Upper lobe of right lung (tissue), 1 donor: ENCODE measurements around the gene TBCD. TPM values are rescaled to one million over a fixed set of nuclear protein-coding genes. Genes with fewer than 3 reads are reported as not detected.

Experiments
- ATAC-seq: fragments of 200-7000 bp; cut with Tn5 transposase; one replicate; pipeline ENCODE4 v1.9.1; 2020; ENCODE audit warnings: mild to moderate bottlenecking, moderate library complexity
- DNase-seq: peaks from one replicate; pipeline ENCODE4 v3.0.0-alpha.2; 2020
- H3K27ac ChIP-seq: fragments of 200-600 bp; one replicate; pipeline ENCODE4 v1.8.0; 2022
- H3K27me3 ChIP-seq: fragments of 200-600 bp; one replicate; pipeline ENCODE4 v1.8.0; 2022; ENCODE audit warnings: mild to moderate bottlenecking
- H3K36me3 ChIP-seq: fragments of 200-600 bp; one replicate; pipeline ENCODE4 v1.8.0; 2022
- H3K4me1 ChIP-seq: fragments of 200-600 bp; one replicate; pipeline ENCODE4 v1.8.0; 2022
- H3K4me3 ChIP-seq: fragments of 200-600 bp; one replicate; pipeline ENCODE4 v1.8.0; 2022; ENCODE audit warnings: mild to moderate bottlenecking
- H3K9me3 ChIP-seq: fragments of 200-600 bp; one replicate; pipeline ENCODE4 v1.8.0; 2022
- CTCF ChIP-seq: fragments of 200-600 bp; IDR thresholded peaks from one replicate; pipeline ENCODE4 v1.8.0; 2022; ENCODE audit warnings: antibody characterized with exemption
- intact Hi-C: fragments of 100-400 bp; cut with DNase I; formaldehyde crosslinking; loops from one replicate; pipeline ENCODE4 v1.11.0; 2022
- total RNA-seq: library from RNA; stranded (reverse); fragmentation: NEBNext Ultra II Directional; extraction: Animal tissue kit (Norgen Biotek cat#: 25700); gene quantifications from one replicate; pipeline ENCODE4 v1.2.1, GENCODE V29; 2021
- donor health status: DM: no; HTN: yes; CAD: no; lungs with severe emphysema.

The TBCD gene
- total RNA-seq, 1 donor from 2014 or later: 84.5 TPM

DNA sequence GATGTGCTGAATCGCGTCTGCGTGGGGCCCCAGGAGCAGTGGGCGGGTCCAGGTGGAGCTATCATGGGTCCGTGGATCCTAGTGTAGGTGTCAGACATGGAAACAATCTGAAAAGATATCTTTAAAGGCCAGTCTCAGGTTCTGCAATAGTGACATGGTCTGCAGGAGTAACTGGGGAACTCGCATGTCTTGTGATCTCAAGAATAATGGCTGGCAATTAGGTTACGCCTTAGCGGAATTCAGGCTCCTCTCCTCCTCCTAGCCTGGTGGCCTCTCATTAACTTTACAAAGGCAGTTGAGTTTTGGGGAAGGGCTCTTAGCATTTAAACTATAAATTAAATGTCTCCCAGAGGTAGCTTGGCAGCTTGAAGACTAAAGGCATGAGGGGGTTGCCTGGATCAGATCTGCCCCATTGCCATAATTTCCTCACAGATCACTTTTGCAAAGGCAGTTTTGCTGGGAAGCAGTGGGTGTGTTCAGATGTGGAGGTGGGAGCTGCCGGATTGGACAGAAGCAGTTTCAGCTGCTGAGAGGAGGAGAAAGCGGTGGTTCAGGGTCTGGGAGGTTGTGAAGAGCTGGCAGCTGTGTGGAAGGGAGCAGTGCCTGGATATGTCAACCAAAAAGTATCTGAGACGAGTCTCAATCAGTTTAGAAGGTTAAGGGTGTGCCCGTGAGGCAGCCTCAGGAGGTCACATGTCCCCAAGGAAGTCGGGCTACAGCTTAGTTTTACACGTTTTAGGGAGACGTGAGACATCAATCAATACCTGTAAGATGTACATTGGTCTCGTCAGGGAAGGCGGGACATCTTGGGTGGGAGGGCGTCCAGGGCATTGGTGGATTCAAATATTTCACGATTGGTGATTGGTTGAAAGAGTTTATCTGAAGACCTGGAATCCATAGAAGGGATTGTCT is 2.7 kb downstream of the TBCD start:
- Histone ChIP-seq H3K4me3 (no peak overlapping the region), H3K27ac (no peak overlapping the region), H3K36me3 (no peaks in the 10 kb centered on the region), H3K27me3 (no peaks in the 10 kb centered on the region), H3K4me1 (peaks cover 6% of the 10 kb centered on the region), H3K9me3 (no peaks in the 10 kb centered on the region)
- DNase-seq: no peak
- TF ChIP-seq CTCF: no peak
- no peak for ATAC-seq
- intact Hi-C loops: no loop called here

GRCh38 chr17:82756166-82756565 is 4.3 kb downstream of the TBCD start:
- no peaks in the 10 kb centered on the region for H3K9me3 ChIP-seq
- H3K4me3 ChIP-seq: no peak overlapping the region
- peaks cover 6% of the 10 kb centered on the region for H3K4me1 ChIP-seq
- no peaks in the 10 kb centered on the region for H3K27me3 ChIP-seq
- ATAC-seq: no peak
- intact Hi-C loops: no loop called here
- DNase-seq: no peak
- H3K36me3 ChIP-seq: peaks cover 7% of the 10 kb centered on the region
- H3K27ac ChIP-seq: no peak overlapping the region
- no peak for TF ChIP-seq CTCF

DNA sequence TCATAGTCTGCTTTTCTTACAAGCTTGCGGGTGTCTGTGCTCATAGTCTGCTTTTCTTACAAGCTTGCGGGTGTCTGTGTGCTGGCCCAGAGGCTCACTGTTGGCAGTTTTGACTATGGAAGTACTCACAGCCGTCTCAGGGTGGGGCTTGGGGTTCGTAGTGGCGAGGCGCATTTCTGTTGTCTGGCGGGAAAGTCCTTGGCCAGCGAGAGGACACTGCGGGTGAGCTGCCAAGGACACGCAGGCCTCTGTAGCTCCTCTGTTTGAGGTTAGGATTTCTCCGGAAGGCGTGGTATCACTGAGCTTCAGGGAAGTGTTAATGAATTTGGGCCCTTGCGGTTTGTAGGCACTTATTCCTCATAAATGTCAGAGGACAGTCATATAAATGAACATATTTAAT is 13.5 kb downstream of the TBCD start:
- no peaks in the 10 kb centered on the region for H3K4me1 ChIP-seq
- intact Hi-C loops: no loop called here
- no peak for TF ChIP-seq CTCF
- H3K9me3 ChIP-seq: no peaks in the 10 kb centered on the region
- no peak for ATAC-seq
- H3K36me3 ChIP-seq: peaks cover 39% of the 10 kb centered on the region
- H3K4me3 ChIP-seq: no peak overlapping the region
- H3K27me3 ChIP-seq: no peaks in the 10 kb centered on the region
- DNase-seq: no peak
- no peak overlapping the region for H3K27ac ChIP-seq

- intact Hi-C loops: no loop called here
- DNase-seq (no peak), ATAC-seq (peak; percentile 85)
- peak; percentile 58 for TF ChIP-seq CTCF
- Histone ChIP-seq H3K36me3 (peaks cover 32% of the 10 kb centered on the region), H3K4me3 (no peak overlapping the region), H3K9me3 (no peaks in the 10 kb centered on the region), H3K27ac (no peak overlapping the region), H3K4me1 (no peaks in the 10 kb centered on the region), H3K27me3 (no peaks in the 10 kb centered on the region)
Observed at GRCh38 chr17:82767041-82767754, 15.3 kb downstream of the TBCD start.

- intact Hi-C loops: no loop called here
- Histone ChIP-seq H3K4me3 (no peak overlapping the region), H3K4me1 (no peaks in the 10 kb centered on the region), H3K27me3 (no peaks in the 10 kb centered on the region), H3K36me3 (peaks cover 28% of the 10 kb centered on the region), H3K27ac (no peak overlapping the region), H3K9me3 (no peaks in the 10 kb centered on the region)
- no peak for DNase-seq
- no peak for TF ChIP-seq CTCF
- no peak for ATAC-seq
Observed at GRCh38 chr17:82769041-82769440, 17.2 kb downstream of the TBCD start.
